ENCODE results near the gene EPB41L4A.

GRCh38 chr5:112183874-112184273 lies 235.2 kb downstream of the EPB41L4A start:
- TF ChIP-seq CTCF (IDR thresholded peaks at IDR 0.05) (no peak), POLR2A (IDR thresholded peaks at IDR 0.05) (no peak)

Measured in adrenal gland (tissue), 5 donors.